ENCODE measurements around the gene HAGH. TPM values are rescaled to one million over a fixed set of nuclear protein-coding genes. Genes with fewer than 3 reads are reported as not detected.

Gene HAGH
- total and polyA plus RNA-seq, 9 of the 15 experiments (the other 6 are each of a cell fraction or from before 2014, with no cell fraction given): 0.46 to 35.1 (median 16.8) TPM

GRCh38 chr16:1768061-1768766 lies 58.4 kb downstream of the HAGH start:
- Histone ChIP-seq H3K4me2 (ENCODE audit: insufficient read depth, low read length) (no peak overlapping the region), H3K27ac (ENCODE audit: extremely low read depth, low read depth, low read length) (no peak overlapping the region), H3K9ac (ENCODE audit: insufficient read depth in 1 of 2, low read depth in 2 of 2, low read length in 2 of 2) (peak overlapping the region in 1 of 2 experiments; percentile 9; a peak in 1 of 4 replicates), H3K79me2 (ENCODE audit: control insufficient read depth, insufficient read depth, low read length) (peaks cover 32% of the 10 kb centered on the region), H3K27me3 (ENCODE audit: control insufficient read depth in 2 of 2, insufficient read depth in 2 of 2, low read length in 2 of 2) (no peaks in the 10 kb centered on the region), H3K4me1 (replicated peaks in 1 of 2; ENCODE audit: control insufficient read depth in 2 of 2, insufficient read depth in 2 of 2, low read length in 2 of 2) (peaks cover 17 to 94% of the 10 kb centered on the region in 2 experiments; a peak in 4 of 5 replicates), H3K4me3 (no peak overlapping the region), H3K9me3 (replicated peaks; ENCODE audit: control insufficient read depth, insufficient read depth, low read depth, low read length) (no peaks in the 10 kb centered on the region), H3K36me3 (ENCODE audit: control insufficient read depth, insufficient read depth, low read length) (peaks cover 78% of the 10 kb centered on the region; the same call in 2 of the 3 replicates), H4K20me1 (replicated peaks; ENCODE audit: control insufficient read depth, insufficient read depth, low read length) (0 out of 2 replicates have a peak, but pooled peaks cover 8% of the 10 kb centered on the region), H3K9me1 (ENCODE audit: control insufficient read depth, insufficient read depth, low read length) (no peaks in the 10 kb centered on the region), H2AFZ (ENCODE audit: low read depth, low read length) (no peak overlapping the region)
- TF ChIP-seq ZZZ3 (IDR thresholded peaks at IDR 0.05) (no peak), CHD2 (IDR thresholded peaks at IDR 0.05; ENCODE audit: low read depth, low read length) (0 out of 2 replicates have a peak, but pooled peaks have one; percentile 15), MLX (CRISPR knock-in tag; conservative IDR thresholded peaks at IDR 0.05) (no peak), PRPF4 (IDR thresholded peaks at IDR 0.05; ENCODE audit: insufficient read depth, low read depth, low read length, poor library complexity, severe bottlenecking) (peak; percentile 24), HNRNPH1 (optimal IDR thresholded peaks at IDR 0.05; ENCODE audit: low read depth, low read length) (no peak), ELK3 (CRISPR knock-in tag; IDR thresholded peaks at IDR 0.05) (no peak), CAMTA2 (CRISPR knock-in tag; conservative IDR thresholded peaks at IDR 0.05) (no peak), ZBTB12 (CRISPR knock-in tag; IDR thresholded peaks at IDR 0.05) (no peak), POLR2AphosphoS2 (IDR thresholded peaks at IDR 0.05; ENCODE audit: low read length) (0 out of 2 replicates have a peak, but pooled peaks have one; percentile 52), POLR2G (IDR thresholded peaks at IDR 0.05; ENCODE audit: low read depth, low read length) (peak; percentile 55), ARID2 (IDR thresholded peaks at IDR 0.05) (no peak), NR2F6 (CRISPR knock-in tag; IDR thresholded peaks at IDR 0.05) (no peak)
- BruUV-seq (replicated peaks): no TSS peak
- intact Hi-C loops (cut with micrococcal nuclease): no loop called here
- in situ Hi-C loops (cut with MboI): no loop called here
- ChIA-PET CTCF (ENCODE audit: low intra/inter-chr PET ratio) (no interaction called here), POLR2A (interaction anchor here (0.8 to 1.5 kb wide), 5 partner anchors 8 to 197 kb away, joined by 3 to 4 read pairs (median 3); partner anchors contain the start of genes NUBP2, RPS2 and SPSB3)
- no peak for DNase-seq (ENCODE audit: extremely low read depth in 1 of 4, low spot score in 3 of 4)
- WGBS (ENCODE audit: insufficient coverage, low coverage, missing lambda C conversion rate): 91% methylated on average over 28 of the region's 41 CpGs
- ATAC-seq: no peak
- FAIRE-seq: no peak

Measured in K562 (cell line).